Esophagus mucosa (tissue), 1 donor: Measurements from ENCODE around the gene IGSF11. TPM values are rescaled to one million over a fixed set of nuclear protein-coding genes. Genes with fewer than 3 reads are reported as not detected.
"Not testable (repeated sequence)": the region's sequence is repeated elsewhere in the genome, so short reads cannot be mapped to it uniquely, and the experiment has no call there.

Experiments used
- ATAC-seq: fragments of 200-7000 bp; cut with Tn5 transposase; one replicate; pipeline ENCODE4 v1.9.1; 2020
- total RNA-seq: library from RNA; stranded (reverse); gene quantifications from one replicate; pipeline ENCODE4 v1.2.4, GENCODE V29; 2023
- donor health status: DM: yes; HTN: yes; CAD: no.

IGSF11 gene
- total RNA-seq = 0.32 TPM

DNA sequence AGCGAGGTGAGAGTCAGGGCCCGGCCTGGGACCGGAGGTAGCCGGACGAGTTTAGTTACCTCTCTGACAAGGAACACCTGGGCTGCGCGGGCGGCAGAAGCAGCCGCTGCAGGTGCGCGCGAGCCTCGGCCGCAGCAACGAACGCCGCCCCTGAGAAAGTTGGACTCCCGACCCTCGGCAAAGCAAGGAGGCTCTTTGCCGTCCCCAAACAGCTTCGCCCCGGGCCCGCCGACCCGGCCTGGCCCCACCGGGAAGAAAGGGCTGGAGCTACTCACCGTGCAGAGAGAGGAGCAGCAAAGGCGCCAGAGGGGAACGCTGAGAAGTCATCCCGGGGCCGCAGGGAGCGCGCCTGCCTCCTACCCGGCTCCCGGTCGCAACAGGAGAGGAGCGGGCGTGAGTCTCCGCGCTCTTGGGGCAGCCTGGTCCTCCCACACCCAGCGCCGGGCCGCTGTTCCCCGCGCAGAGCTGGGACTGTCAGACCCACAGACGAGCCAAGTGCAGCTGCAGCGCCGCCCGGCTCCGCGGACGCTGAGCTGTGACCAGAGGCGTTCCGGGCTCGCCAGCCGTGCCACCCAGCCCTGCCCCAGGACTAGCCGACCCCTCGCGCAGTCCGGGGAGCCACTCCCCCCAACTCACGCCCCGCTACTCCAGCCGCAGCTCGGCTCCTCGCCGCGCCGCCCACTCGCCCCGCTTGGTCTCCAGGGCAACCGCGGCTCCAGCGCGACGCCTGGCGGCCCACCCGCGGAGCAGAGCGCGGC is at the start of gene IGSF11:
Gene IGSF11, minus strand, starts transcription at position 591 of the 758 bp plus-strand sequence. Its CDS starts 264 bp downstream, at position 327.
- peak; percentile 82 for ATAC-seq

- no peak for ATAC-seq
Measured at GRCh38 chr3:119080364-119080763, 45.7 kb upstream of the IGSF11 start.

DNA sequence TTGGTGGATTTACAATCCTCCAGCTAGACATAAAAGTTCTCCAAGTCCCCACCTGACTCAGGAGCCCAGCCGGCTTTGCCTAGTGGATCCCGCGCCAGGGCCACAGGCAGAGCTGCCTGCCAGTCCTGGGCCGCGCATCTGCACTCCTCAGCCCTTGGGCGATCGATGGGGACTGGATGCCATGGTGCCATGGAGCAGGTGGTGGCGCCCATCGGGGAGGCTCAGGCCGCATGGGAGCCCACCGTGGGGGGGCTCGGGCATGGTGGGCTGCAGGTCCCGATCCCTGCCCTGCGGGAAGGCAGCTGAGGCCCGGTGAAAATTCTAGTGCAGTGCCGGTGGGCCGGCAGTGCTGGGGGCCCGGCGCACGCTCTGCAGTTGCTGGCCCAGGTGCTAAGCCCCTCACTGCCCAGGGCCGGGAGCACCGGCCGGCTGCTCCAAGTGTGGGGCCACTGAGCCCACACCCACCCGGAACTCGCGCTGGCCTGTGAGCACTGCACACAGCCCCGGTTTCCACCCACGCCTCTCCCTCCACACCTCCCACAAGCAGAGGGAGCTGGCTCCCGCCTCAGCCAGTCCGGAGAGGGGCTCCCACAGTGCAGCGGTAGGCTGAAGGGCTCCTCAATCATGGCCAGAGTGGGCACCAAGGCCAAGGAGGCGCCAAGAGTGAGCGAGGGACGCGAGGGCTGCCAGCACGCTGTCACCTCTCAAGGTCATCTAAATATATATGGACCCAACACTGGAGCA is 38.8 kb upstream of the IGSF11 start:
- no peak for ATAC-seq

- not testable (repeated sequence) for ATAC-seq
Measured at GRCh38 chr3:119072451-119072850, 37.8 kb upstream of the IGSF11 start.

DNA sequence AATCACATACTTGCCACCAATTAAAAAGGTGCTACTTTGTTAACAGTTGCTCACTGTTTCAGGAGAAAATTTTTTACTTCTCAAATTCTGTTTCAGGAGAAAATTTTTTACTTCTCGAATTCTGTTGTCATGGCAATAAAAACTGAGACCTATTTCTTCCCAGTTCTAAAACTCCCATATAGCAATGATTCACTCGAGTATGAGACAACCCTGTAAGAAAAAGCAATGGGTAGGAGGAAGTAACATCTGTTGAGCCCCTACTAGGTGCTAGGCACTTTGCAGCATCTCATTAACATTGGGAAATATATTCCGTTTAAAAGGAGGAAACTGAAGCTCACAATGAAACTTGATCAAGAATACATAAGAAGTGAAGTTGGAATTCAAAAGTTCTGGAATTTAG is 35.1 kb upstream of the IGSF11 start:
- no peak for ATAC-seq

- ATAC-seq = no peak
Measured at GRCh38 chr3:119063471-119063870, 28.8 kb upstream of the IGSF11 start.

GRCh38 chr3:119062892-119063291 is 28.2 kb upstream of the IGSF11 start:
- ATAC-seq = no peak

GRCh38 chr3:119044593-119044992 is 9.9 kb upstream of the IGSF11 start:
- ATAC-seq = no peak

DNA sequence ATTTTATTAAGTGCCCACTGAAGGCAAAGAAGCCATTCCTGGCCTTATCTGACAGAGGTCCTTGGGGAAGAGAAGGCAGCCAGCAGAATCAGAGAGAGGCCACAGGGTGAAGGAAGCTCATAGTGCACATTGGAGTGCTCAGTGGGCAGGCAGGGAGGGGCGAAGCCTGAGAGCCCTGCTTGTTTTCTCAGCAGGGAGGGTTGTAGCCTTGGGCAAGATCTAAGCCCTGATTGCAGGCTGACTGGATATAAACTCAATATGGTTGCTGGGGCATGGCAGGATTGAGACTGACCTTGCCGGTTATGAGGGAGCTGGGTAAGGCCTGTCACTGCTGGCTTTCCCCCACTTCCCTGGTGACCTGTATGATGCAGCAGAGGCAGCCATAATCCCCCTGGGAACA is 7.5 kb upstream of the IGSF11 start:
- ATAC-seq = no peak

- no peak for ATAC-seq
Measured at GRCh38 chr3:119035014-119035346, 334 bp upstream of the IGSF11 start.

GRCh38 chr3:119033393-119034255 is 1.0 kb downstream of the IGSF11 start:
- no peak for ATAC-seq

DNA sequence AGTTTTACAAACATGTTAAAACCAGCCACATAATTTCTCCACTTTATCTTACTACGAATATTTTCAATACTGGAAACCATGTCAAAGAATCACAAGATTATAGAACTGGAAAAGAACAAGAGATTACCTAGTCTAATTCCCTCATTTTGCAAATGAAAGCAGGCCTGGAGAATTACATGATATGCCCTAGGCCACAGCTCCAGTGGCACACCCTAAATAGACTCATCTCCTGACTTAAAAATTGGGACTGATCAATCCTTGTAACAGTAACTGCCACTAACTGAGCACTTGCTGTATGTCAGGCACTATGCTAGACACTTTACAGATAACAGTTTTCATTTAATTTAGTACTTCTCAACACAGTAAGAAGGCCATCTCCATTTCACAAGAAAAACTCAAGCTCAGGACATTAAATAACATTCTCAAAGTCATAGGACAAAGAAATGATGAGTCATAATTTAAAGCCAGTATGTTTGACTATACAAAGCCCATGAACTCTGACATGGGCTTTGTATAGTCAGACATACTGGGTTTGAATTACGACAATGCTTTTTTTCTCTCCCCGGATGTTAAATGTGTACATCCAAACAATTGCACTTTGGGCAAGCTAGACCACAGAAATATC is 9.4 kb downstream of the IGSF11 start:
- ATAC-seq = no peak

DNA sequence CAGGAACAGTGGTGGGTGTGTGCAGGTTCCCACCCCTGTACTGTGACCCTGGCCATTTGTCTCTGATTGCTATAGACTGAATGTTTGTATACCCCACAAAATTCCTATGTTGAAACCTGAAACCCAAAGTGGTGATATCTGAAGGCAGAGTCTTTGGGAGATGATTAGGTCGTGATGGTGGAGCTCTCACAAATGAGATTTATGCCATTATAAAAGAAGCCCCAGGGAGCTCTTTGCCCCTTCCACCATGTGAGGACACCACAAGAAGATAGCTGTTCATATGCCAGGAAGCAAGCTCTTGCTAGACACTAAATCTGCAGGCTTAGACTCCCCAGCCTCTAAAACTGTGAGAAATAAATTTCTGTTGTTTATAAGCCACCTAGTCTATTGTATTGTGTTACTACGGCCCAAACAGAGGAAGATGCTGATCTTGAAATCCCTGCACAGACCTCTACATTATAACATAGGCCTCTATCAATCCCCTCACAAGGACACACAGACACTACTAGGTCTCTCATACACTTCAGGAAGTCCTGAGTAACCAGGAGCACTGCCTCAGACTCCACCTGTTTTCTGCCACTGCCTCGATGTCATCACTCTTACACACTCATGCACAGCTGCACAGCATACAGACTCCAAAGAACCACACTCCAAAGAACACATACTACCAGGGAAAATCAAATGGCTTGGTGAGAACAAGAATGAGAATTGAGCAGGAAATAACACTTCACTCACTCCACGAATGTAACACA is 14.7 kb downstream of the IGSF11 start:
- ATAC-seq = no peak

- ATAC-seq = no peak
Measured at GRCh38 chr3:119018690-119019463, 15.8 kb downstream of the IGSF11 start.

GRCh38 chr3:119015942-119016341 is 18.7 kb downstream of the IGSF11 start:
- ATAC-seq = no peak

GRCh38 chr3:119013951-119014350 is 20.7 kb downstream of the IGSF11 start:
- no peak for ATAC-seq

- ATAC-seq = no peak
Measured at GRCh38 chr3:119011528-119011927, 23.1 kb downstream of the IGSF11 start.

GRCh38 chr3:118997190-118997589 is 37.5 kb downstream of the IGSF11 start:
- no peak for ATAC-seq

DNA sequence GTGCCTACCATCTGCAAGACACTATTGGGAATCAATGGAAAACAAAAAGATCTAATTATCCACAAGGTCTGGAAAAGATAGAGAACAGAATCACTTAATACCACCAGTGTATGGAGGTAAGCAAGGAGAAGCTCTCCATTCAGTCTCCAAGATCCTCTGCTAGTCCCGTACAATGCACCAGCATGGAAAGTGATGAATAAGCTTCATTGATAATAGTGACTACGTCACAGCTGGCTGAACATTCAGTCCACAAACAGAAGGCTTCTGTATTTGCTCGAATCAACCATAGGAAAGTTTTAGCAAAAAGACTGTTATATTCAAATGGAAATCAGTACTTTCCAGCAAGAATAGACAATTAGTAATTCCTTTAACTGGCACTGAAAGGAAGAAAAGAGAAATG is 42.9 kb downstream of the IGSF11 start:
- no peak for ATAC-seq

GRCh38 chr3:118990823-118991560 is 43.7 kb downstream of the IGSF11 start:
- ATAC-seq = no peak
